A673 (cell line): ENCODE data around the gene NAPB. TPM values are rescaled to one million over a fixed set of nuclear protein-coding genes. Genes with fewer than 3 reads are reported as not detected.

Experiments used
- BruUV-seq: library from RNA; stranded (reverse); fragments of 400-500 nt; replicated peaks from 2 replicates; lab custom pipeline; 2021; lab: Mats Ljungman, UMichigan
- CTCF ChIA-PET: fragments of 300-600 bp; sonication (Branson Sonifier 250); formaldehyde crosslinking; loops from one replicate; lab custom pipeline; 2022; ENCODE audit warnings: antibody characterized with exemption; lab: Charles Lee
- POLR2A ChIA-PET: fragments of 300-600 bp; sonication (Branson Sonifier 250); formaldehyde crosslinking; loops from one replicate; lab custom pipeline; 2022; ENCODE audit warnings: antibody characterized with exemption; ENCODE audit not compliant: low non-redundant PET; lab: Charles Lee
- DNase-seq: peaks from one replicate; pipeline ENCODE4 v3.0.0-alpha.2; 2015; ENCODE audit warnings: low spot score
- H3K27ac ChIP-seq: fragments of 200-600 bp; sonication (generic); 2 replicates; pipeline ENCODE4 v1.5.1; 2016; ENCODE audit warnings: mixed run types, low read depth, mild to moderate bottlenecking, mixed read lengths, antibody characterized with exemption, low read length; ENCODE audit not compliant: poor library complexity, severe bottlenecking
- H3K27me3 ChIP-seq: fragments of 200-600 bp; sonication (generic); replicated peaks from 2 replicates; pipeline ENCODE4 v1.6.1; 2017; ENCODE audit warnings: mixed run types, low read depth, mild to moderate bottlenecking, mixed read lengths, antibody characterized with exemption, low read length; ENCODE audit not compliant: insufficient read depth, poor library complexity
- H3K36me3 ChIP-seq: fragments of 200-600 bp; sonication (generic); 2 replicates; pipeline ENCODE4 v1.6.1; 2016; ENCODE audit warnings: mixed run types, mild to moderate bottlenecking, mixed read lengths, antibody characterized with exemption, low read length; ENCODE audit not compliant: insufficient read depth, poor library complexity, severe bottlenecking
- H3K4me1 ChIP-seq: fragments of 200-600 bp; sonication (generic); 2 replicates; pipeline ENCODE4 v1.6.1; 2017; ENCODE audit warnings: mixed run types, mild to moderate bottlenecking, mixed read lengths, antibody characterized with exemption, low read length; ENCODE audit not compliant: insufficient read depth, poor library complexity, severe bottlenecking
- H3K4me3 ChIP-seq: fragments of 200-600 bp; sonication (generic); 2 replicates; pipeline ENCODE4 v1.5.1; 2016; ENCODE audit warnings: low read depth, mixed run types, mild to moderate bottlenecking, mixed read lengths, low read length; ENCODE audit not compliant: poor library complexity, severe bottlenecking
- H3K9me3 ChIP-seq: fragments of 200-600 bp; sonication (generic); 2 replicates; pipeline ENCODE4 v1.6.1; 2016; ENCODE audit warnings: mixed run types, low read depth, mild to moderate bottlenecking, mixed read lengths, antibody characterized with exemption, low read length; ENCODE audit not compliant: poor library complexity, severe bottlenecking
- CTCF ChIP-seq: fragments of 300-800, 200-600 bp; sonication (generic); conservative IDR thresholded peaks from 2 replicates; pipeline ENCODE4 v1.5.1; 2017; ENCODE audit warnings: low read depth, mild to moderate bottlenecking, antibody characterized with exemption, low read length, moderate library complexity, mixed read lengths
- EZH2 ChIP-seq: fragments of 200-600 bp; sonication (generic); IDR thresholded peaks from 2 replicates; pipeline ENCODE4 v1.6.1; 2017; ENCODE audit warnings: borderline replicate concordance, low read depth, mild to moderate bottlenecking, mixed read lengths, antibody characterized with exemption, low read length; ENCODE audit not compliant: poor library complexity, severe bottlenecking
- intact Hi-C: fragments of 100-400 bp; cut with micrococcal nuclease; formaldehyde crosslinking; loops from one replicate; pipeline ENCODE4 v1.10.0; 2022; ENCODE audit not compliant: unreplicated experiment
- total RNA-seq: library from RNA; stranded (reverse); gene quantifications from 2 replicates; pipeline ENCODE4 v1.2.3, GENCODE V29; 2021

NAPB gene
- total RNA-seq, 1 experiment from 2014 or later = 11.6 TPM

GRCh38 chr20:23419995-23420901 is 1.0 kb downstream of the NAPB start:
- peak; percentile 53 for DNase-seq
- TF ChIP-seq EZH2 = no peak
- TF ChIP-seq CTCF = no peak
- Histone ChIP-seq H3K4me1 (peaks cover 5% of the 10 kb centered on the region), H3K9me3 (no peaks in the 10 kb centered on the region), H3K27me3 (no peaks in the 10 kb centered on the region), H3K4me3 (peak overlapping the region; percentile 98), H3K36me3 (no peaks in the 10 kb centered on the region), H3K27ac (peak overlapping the region; percentile 83)
- ChIA-PET POLR2A (interaction anchor here (0.6 kb wide), 1 partner anchor 10 kb away, joined by 3 read pairs; no protein-coding TSS in a partner anchor), CTCF (interaction anchor here (0.7 kb wide), 2 partner anchors 106 to 726 kb away, joined by 4 to 9 read pairs; no protein-coding TSS in a partner anchor)
- intact Hi-C loops = loop anchor here (5.0 kb wide), 1 partner anchor 58 kb away; the partner anchor contains the start of gene GZF1
- BruUV-seq = no TSS peak

GRCh38 chr20:23419657-23419994 is 1.7 kb downstream of the NAPB start:
- H3K36me3 ChIP-seq = no peaks in the 10 kb centered on the region
- no peaks in the 10 kb centered on the region for H3K27me3 ChIP-seq
- TF ChIP-seq CTCF (no peak), EZH2 (no peak)
- peaks cover 5% of the 10 kb centered on the region for H3K4me1 ChIP-seq
- no peaks in the 10 kb centered on the region for H3K9me3 ChIP-seq
- ChIA-PET POLR2A (interaction anchor here (0.6 kb wide), 1 partner anchor 10 kb away, joined by 3 read pairs; no protein-coding TSS in a partner anchor), CTCF (no interaction called here)
- TSS peak; percentile 39 for BruUV-seq
- H3K4me3 ChIP-seq = peak overlapping the region; percentile 98
- intact Hi-C loops = no loop called here
- H3K27ac ChIP-seq = peak overlapping the region; percentile 83
- peak; percentile 10 for DNase-seq

GRCh38 chr20:23417861-23418260 is 3.4 kb downstream of the NAPB start:
- H3K4me3 ChIP-seq = no peak overlapping the region
- H3K27ac ChIP-seq = no peak overlapping the region
- H3K27me3 ChIP-seq = no peaks in the 10 kb centered on the region
- POLR2A ChIA-PET = no interaction called here
- no TSS peak for BruUV-seq
- H3K9me3 ChIP-seq = no peaks in the 10 kb centered on the region
- DNase-seq = no peak
- peaks cover 5% of the 10 kb centered on the region for H3K4me1 ChIP-seq
- intact Hi-C loops = no loop called here
- CTCF ChIA-PET = no interaction called here
- no peaks in the 10 kb centered on the region for H3K36me3 ChIP-seq
- TF ChIP-seq EZH2 = no peak
- TF ChIP-seq CTCF = no peak
